AG09309 (cell line): ENCODE data around the gene MYO16.

Source experiments
- DNase-seq: peaks from one replicate; pipeline ENCODE4 v3.0.0-alpha.2; 2010; ENCODE audit warnings: low read depth
- H3K4me3 ChIP-seq: 2 replicates; pipeline ENCODE4 v1.5.1; 2011; ENCODE audit warnings: mild to moderate bottlenecking, low read depth, low read length, moderate library complexity; ENCODE audit not compliant: control insufficient read depth
- CTCF ChIP-seq: IDR thresholded peaks from 2 replicates; pipeline ENCODE4 v1.5.1; 2011; ENCODE audit warnings: mild to moderate bottlenecking, low read depth, low read length, inconsistent platforms; ENCODE audit not compliant: insufficient read depth, control insufficient read depth; ENCODE audit errors: missing control alignments

Gene MYO16

GRCh38 chr13:108789476-108789875 is 160.1 kb downstream of the MYO16 start:
- H3K4me3 ChIP-seq: no peak overlapping the region
- DNase-seq: no peak
- no peak for TF ChIP-seq CTCF

GRCh38 chr13:108795841-108796240 is 166.4 kb downstream of the MYO16 start:
- DNase-seq: no peak
- H3K4me3 ChIP-seq: no peak overlapping the region
- no peak for TF ChIP-seq CTCF

- no peak for TF ChIP-seq CTCF
- DNase-seq: no peak
- no peak overlapping the region for H3K4me3 ChIP-seq
Measured at GRCh38 chr13:108797354-108797753, 167.9 kb downstream of the MYO16 start.

GRCh38 chr13:108807841-108808240 is 178.4 kb downstream of the MYO16 start:
- no peak for TF ChIP-seq CTCF
- no peak overlapping the region for H3K4me3 ChIP-seq
- DNase-seq: no peak

GRCh38 chr13:108812165-108812564 is 182.8 kb downstream of the MYO16 start:
- no peak for TF ChIP-seq CTCF
- DNase-seq: no peak
- no peak overlapping the region for H3K4me3 ChIP-seq

- TF ChIP-seq CTCF: no peak
- DNase-seq: no peak
- H3K4me3 ChIP-seq: no peak overlapping the region
Measured at GRCh38 chr13:108812661-108813060, 183.2 kb downstream of the MYO16 start.

- no peak overlapping the region for H3K4me3 ChIP-seq
- DNase-seq: no peak
- TF ChIP-seq CTCF: no peak
Measured at GRCh38 chr13:108813587-108814170, 184.3 kb downstream of the MYO16 start.
